GM21529 (cell line): ENCODE data around the gene UGT2B28.
"Not testable (repeated sequence)": the region's sequence is repeated elsewhere in the genome, so short reads cannot be mapped to it uniquely, and the experiment has no call there.

Source experiments
- ATAC-seq: cut with Tn5 transposase; IDR thresholded peaks from one replicate; pipeline ENCODE4 v1.9.1; 2021; ENCODE audit not compliant: unreplicated experiment

UGT2B28 gene

DNA sequence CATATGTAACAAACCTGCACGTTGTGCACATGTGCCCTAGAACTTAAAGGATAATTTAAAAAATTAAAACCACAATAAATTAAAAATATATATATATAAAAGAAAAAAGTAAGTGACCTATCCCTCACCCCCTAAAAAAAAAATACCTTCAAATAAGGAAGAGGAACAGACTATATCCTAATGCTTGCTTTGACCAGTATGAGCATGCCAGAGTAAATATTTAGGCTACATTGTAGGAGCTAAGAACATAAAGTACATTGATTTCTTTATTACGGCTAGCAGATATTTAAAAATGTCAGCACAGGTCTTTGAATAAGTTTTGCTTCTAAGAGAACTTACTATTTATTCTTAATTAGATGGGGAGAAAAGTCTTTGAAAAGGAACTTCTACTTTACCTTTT lies 62.8 kb downstream of the UGT2B28 start:
- not testable (repeated sequence) for ATAC-seq

GRCh38 chr4:69343558-69344420 lies 63.5 kb downstream of the UGT2B28 start:
- ATAC-seq = not testable (repeated sequence)
